Activated CD4-positive, alpha-beta memory T cell treated with anti-CD3 and anti-CD28 coated beads for 36 hours (primary cell): Measurements from ENCODE around the gene ECSCR. TPM values are rescaled to one million over a fixed set of nuclear protein-coding genes. Genes with fewer than 3 reads are reported as not detected.
"Not testable (repeated sequence)": the region's sequence is repeated elsewhere in the genome, so short reads cannot be mapped to it uniquely, and the experiment has no call there.

Experiments
- CTCF ChIA-PET: fragments of 350-600 bp; sonication (Branson Sonifier 250); formaldehyde crosslinking; loops from one replicate; lab custom pipeline; 2021; ENCODE audit warnings: antibody characterized with exemption, inconsistent platforms; lab: Charles Lee
- POLR2A ChIA-PET: fragments of 350-600 bp; sonication (Branson Sonifier 250); formaldehyde crosslinking; loops from one replicate; lab custom pipeline; 2021; ENCODE audit warnings: antibody characterized with exemption; lab: Charles Lee
- DNase-seq: peaks from one replicate; pipeline ENCODE4 v3.0.0-alpha.2; 2020
- H3K27ac Mint-ChIP-seq: one replicate; pipeline ENCODE4 v1.8.0; 2021; ENCODE audit warnings: mixed read lengths
- H3K27me3 Mint-ChIP-seq: one replicate; pipeline ENCODE4 v1.8.0; 2021; ENCODE audit warnings: mixed read lengths
- H3K36me3 Mint-ChIP-seq: one replicate; pipeline ENCODE4 v1.8.0; 2021; ENCODE audit warnings: mixed read lengths
- H3K4me1 Mint-ChIP-seq: one replicate; pipeline ENCODE4 v1.8.0; 2021; ENCODE audit warnings: low read depth, mixed read lengths
- H3K4me3 Mint-ChIP-seq: one replicate; pipeline ENCODE4 v1.8.0; 2021; ENCODE audit warnings: mild to moderate bottlenecking, mixed read lengths
- H3K9me3 Mint-ChIP-seq: one replicate; pipeline ENCODE4 v1.8.0; 2021; ENCODE audit warnings: mixed read lengths
- intact Hi-C: fragments of 100-400 bp; cut with micrococcal nuclease; formaldehyde crosslinking; loops from one replicate; pipeline ENCODE4 v1.15.1; 2023
- total RNA-seq, 2 experiments: library from RNA; stranded (reverse); gene quantifications; one replicate each; pipeline ENCODE4 v1.2.3, GENCODE V29; 2021

The ECSCR gene
- total RNA-seq, 2 experiments from 2014 or later, result 3.7 to 4.2 TPM

DNA sequence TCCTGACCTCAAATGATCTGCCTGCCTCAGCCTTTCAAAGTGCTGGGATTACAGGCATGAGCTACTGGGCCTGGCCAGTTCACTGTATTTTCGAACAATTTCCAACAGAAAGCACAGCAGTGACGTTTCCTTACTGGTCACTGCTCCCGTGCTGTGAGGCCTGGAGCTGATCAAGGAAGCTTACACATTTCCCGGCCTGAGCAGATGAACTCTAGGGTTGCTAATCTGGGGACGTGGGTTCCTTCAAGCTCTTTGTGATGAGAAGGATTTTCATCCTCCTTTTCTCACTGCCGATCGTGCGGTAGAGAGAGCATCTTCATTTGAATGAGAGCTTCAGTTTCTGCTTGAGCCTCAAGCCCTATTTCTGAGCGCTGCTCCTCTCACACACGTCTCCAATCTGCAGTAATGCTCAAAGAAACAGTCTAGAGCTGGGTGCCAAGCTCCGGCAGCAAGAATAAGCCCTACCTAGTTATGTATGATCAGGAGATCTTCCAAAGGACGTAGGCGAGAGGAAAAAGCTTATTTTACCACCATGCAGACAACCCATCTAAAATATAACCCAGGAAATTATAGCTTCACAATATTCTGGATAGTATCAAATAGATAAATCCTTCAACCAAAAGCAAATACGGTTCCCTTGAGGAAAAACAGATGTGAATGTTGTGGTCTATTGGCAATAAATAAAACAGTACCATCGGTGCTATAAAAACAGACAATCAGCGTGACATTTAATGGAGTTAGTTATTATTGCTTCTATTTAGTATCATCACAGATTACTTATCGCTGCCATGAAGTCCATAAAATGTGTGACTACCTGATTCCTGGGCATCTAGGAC lies 51.3 kb downstream of the ECSCR start:
- CTCF ChIA-PET, result interaction anchor here (0.9 to 4.0 kb wide), 7 partner anchors 8 to 222 kb away, joined by 3 to 16 read pairs (median 3); no protein-coding TSS in a partner anchor
- POLR2A ChIA-PET, result no interaction called here
- no peak overlapping the region for H3K27ac Mint-ChIP-seq
- H3K27me3 Mint-ChIP-seq, result no peaks in the 10 kb centered on the region
- H3K9me3 Mint-ChIP-seq, result no peaks in the 10 kb centered on the region
- DNase-seq, result no peak
- H3K4me1 Mint-ChIP-seq, result peaks cover 43% of the 10 kb centered on the region
- H3K36me3 Mint-ChIP-seq, result peaks cover 27% of the 10 kb centered on the region
- intact Hi-C loops, result no loop called here
- no peak overlapping the region for H3K4me3 Mint-ChIP-seq

DNA sequence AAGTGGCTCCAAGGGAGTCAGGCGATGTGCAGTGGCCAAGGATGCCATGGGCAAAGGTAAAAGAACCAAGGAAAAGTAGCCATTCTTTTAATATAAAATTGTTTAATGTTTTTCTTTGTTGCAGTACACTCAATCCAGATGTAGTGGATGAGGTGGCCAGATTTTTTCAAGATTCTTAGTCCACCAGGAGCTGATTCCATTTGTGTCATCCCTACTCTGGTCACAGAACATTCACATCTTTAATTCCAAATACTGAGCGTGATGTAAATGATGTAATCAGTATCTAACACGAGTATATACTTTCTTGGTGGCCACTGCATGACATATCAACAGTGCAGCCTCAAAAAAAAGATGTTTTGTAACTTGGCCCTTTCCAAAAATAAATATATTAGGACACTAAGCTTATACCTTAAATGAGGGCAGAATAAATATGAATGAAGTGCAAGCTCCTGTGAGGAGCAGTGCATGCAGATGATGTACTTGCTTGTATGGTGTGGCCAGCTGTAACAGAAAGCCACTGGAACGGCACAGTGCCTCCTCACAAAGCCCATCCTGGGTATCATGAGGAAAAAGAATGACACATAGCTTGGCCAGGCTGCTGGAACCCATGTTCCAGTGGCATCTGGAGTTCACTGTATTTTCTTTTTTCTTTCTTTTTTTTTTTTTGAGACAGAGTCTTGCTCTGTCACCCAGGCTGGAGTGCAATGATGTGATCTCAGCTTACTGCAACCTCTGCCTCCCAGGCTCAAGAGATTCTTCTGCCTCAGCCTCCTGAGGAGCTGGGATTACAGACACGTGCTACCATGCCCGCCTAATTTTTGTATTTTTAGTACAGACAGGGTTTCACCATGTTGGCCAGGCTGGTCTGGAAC lies 52.2 kb downstream of the ECSCR start:
- CTCF ChIA-PET, result interaction anchor here (0.8 to 4.0 kb wide), 8 partner anchors 7 to 223 kb away, joined by 3 to 16 read pairs (median 3); no protein-coding TSS in a partner anchor
- DNase-seq, result no peak
- no peak overlapping the region for H3K4me3 Mint-ChIP-seq
- intact Hi-C loops, result no loop called here
- H3K27me3 Mint-ChIP-seq, result no peaks in the 10 kb centered on the region
- no peak overlapping the region for H3K27ac Mint-ChIP-seq
- POLR2A ChIA-PET, result no interaction called here
- H3K9me3 Mint-ChIP-seq, result no peaks in the 10 kb centered on the region
- H3K36me3 Mint-ChIP-seq, result peaks cover 26% of the 10 kb centered on the region
- peaks cover 34% of the 10 kb centered on the region for H3K4me1 Mint-ChIP-seq

DNA sequence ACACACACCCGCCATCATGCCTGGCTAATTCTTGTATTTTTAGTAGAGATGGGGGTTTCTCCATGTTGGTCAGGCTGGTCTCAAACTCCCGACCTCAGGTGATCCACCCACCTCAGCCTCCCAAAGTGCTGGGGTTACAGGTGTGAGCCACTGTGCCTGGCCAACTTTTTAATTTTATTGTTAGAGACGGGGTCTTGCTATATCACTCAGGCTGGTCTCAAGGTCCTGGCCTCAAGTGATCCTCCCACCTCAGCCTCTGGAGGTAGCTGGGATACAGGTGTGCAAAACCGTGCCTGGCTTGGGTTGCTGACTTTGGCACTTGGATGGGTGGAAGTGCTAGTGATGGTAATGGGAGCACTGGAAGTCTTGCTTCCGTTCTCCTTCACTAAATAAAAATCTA lies 53.4 kb downstream of the ECSCR start:
- H3K27ac Mint-ChIP-seq, intact Hi-C loops, H3K9me3 Mint-ChIP-seq, H3K27me3 Mint-ChIP-seq, POLR2A ChIA-PET, H3K4me3 Mint-ChIP-seq, DNase-seq: not testable (repeated sequence)
- CTCF ChIA-PET, result interaction anchor here (2.1 to 4.0 kb wide), 2 partner anchors 11 to 13 kb away, joined by 6 to 16 read pairs; no protein-coding TSS in a partner anchor
- Mint-ChIP-seq H3K36me3 (peaks cover 24% of the 10 kb centered on the region), H3K4me1 (peaks cover 29% of the 10 kb centered on the region)

- ChIA-PET POLR2A (no interaction called here), CTCF (interaction anchor here (0.6 to 4.0 kb wide), 2 partner anchors 14 to 35 kb away, joined by 3 to 16 read pairs; no protein-coding TSS in a partner anchor)
- Mint-ChIP-seq H3K4me1 (peaks cover 23% of the 10 kb centered on the region), H3K27me3 (no peaks in the 10 kb centered on the region), H3K9me3 (no peaks in the 10 kb centered on the region), H3K36me3 (peaks cover 16% of the 10 kb centered on the region), H3K4me3 (no peak overlapping the region), H3K27ac (no peak overlapping the region)
- DNase-seq, result no peak
- intact Hi-C loops, result no loop called here
These were observed 54.4 kb downstream of the ECSCR start for GRCh38 chr5:139408191-139408590.

DNA sequence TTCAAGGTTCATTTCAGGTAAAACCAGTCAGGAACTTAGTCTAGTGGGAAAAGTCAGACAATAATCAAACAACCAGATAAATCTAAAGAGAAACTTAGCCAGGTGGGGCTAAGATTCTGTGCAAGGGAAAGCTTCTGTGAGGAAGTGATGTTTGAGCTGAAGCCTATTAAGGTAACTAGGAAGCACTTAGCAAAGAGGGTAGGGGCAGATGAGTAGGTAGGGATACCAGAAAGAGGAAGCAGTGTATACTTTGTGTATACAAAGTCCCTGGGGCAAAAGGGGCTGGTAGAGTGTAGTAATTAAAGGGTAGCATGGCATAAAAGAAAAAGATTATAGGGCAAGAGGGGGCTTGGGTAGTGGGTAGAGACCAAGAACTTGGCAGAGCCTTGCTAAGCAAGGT lies 55.0 kb downstream of the ECSCR start:
- peaks cover 23% of the 10 kb centered on the region for H3K4me1 Mint-ChIP-seq
- ChIA-PET POLR2A (interaction anchor here (1.0 kb wide), 1 partner anchor 107 kb away, joined by 3 read pairs; no protein-coding TSS in a partner anchor), CTCF (interaction anchor here (0.9 to 1.2 kb wide), 2 partner anchors 8 to 15 kb away, joined by 3 read pairs; no protein-coding TSS in a partner anchor)
- intact Hi-C loops, result no loop called here
- H3K4me3 Mint-ChIP-seq, result no peak overlapping the region
- H3K27ac Mint-ChIP-seq, result no peak overlapping the region
- no peak for DNase-seq
- no peaks in the 10 kb centered on the region for H3K27me3 Mint-ChIP-seq
- H3K36me3 Mint-ChIP-seq, result peaks cover 10% of the 10 kb centered on the region
- no peaks in the 10 kb centered on the region for H3K9me3 Mint-ChIP-seq

DNA sequence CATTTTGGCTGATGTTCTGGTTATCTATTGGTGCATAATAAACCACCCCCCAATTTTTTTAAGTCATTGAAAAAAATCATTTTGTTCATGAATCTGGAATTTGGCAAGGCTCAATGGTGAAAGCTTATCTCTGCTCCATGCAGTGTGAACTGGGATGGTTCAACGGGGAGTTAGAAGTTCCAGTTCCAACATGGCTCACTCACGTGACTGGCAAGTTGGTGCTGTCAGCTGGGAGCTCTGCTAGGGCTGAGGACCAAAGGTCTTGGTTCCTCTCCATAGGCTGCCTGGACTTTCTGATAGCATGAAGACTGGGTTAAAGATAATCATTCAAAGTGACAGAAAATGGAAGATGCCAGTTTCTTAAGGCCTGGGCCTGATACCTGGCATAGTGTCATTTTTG lies 55.6 kb downstream of the ECSCR start:
- Mint-ChIP-seq H3K27me3 (no peaks in the 10 kb centered on the region), H3K4me1 (peaks cover 24% of the 10 kb centered on the region), H3K9me3 (no peaks in the 10 kb centered on the region), H3K36me3 (peaks cover 6% of the 10 kb centered on the region), H3K27ac (no peak overlapping the region), H3K4me3 (no peak overlapping the region)
- intact Hi-C loops, result no loop called here
- DNase-seq, result no peak
- POLR2A ChIA-PET, result interaction anchor here (1.0 to 1.2 kb wide), 2 partner anchors 9 to 108 kb away, joined by 3 read pairs; no protein-coding TSS in a partner anchor
- CTCF ChIA-PET, result interaction anchor here (0.6 to 2.3 kb wide), 6 partner anchors 9 to 112 kb away, joined by 3 to 8 read pairs (median 3); no protein-coding TSS in a partner anchor

GRCh38 chr5:139404484-139404840 lies 58.1 kb downstream of the ECSCR start:
- ChIA-PET CTCF (interaction anchor here (0.8 to 4.4 kb wide), 8 partner anchors 9 to 110 kb away, joined by 4 to 37 read pairs (median 8); partner anchors contain the start of genes DNAJC18, MZB1, PAIP2 and PROB1), POLR2A (interaction anchor here (0.8 to 3.1 kb wide), 7 partner anchors 9 to 78 kb away, joined by 3 to 22 read pairs (median 4); partner anchors contain the start of genes DNAJC18, PAIP2, PROB1 and STING1)
- H3K9me3 Mint-ChIP-seq, result no peaks in the 10 kb centered on the region
- H3K36me3 Mint-ChIP-seq, result peaks cover 4% of the 10 kb centered on the region
- intact Hi-C loops, result loop anchor here (1.0 to 5.0 kb wide), 5 partner anchors 10 to 343 kb away; partner anchors contain the start of genes DNAJC18 and UBE2D2
- peak overlapping the region; percentile 99 for H3K27ac Mint-ChIP-seq
- peak overlapping the region; percentile 91 for H3K4me3 Mint-ChIP-seq
- no peaks in the 10 kb centered on the region for H3K27me3 Mint-ChIP-seq
- peaks cover 30% of the 10 kb centered on the region for H3K4me1 Mint-ChIP-seq
- no peak for DNase-seq

DNA sequence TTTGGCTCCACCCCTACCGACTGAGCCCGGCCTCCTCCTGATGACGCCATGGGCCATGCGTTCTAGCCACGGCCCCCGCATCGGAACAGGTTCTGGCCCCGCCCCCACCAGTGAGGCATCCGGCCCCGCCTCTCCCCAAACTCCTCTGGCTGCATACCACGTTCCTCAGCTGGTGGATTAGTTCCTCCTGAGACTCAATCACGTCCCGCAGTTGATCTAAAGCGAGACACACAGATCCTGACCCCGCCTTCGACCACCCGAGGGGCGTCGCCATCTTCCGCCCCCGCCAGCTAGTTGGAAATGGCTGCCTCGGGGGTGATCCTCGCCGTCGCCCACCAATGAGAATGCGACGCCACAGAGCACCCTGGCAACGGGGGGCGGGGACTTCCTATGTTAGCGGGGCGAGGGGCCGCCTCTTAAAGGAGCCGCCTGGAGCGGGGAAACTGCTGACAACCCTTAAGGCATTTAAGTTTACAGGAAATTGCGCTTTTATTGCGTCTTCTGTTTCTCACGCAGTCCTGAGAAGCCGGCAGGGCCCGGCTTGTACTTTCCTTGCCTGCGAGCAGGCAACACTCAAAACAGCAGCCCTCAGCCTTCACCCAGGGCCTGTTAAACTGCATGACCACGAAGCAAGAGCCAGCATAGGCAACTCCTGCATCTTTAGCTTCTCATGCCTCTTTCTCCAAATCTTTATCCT lies 58.6 kb downstream of the ECSCR start, which contains the start of gene SPATA24:
Gene SPATA24 (minus strand): TSS at position 303 of the 697 bp plus-strand sequence. CDS start 29 bp downstream, at position 274.
- Mint-ChIP-seq H3K36me3 (peaks cover 4% of the 10 kb centered on the region), H3K9me3 (no peaks in the 10 kb centered on the region), H3K4me1 (peaks cover 34% of the 10 kb centered on the region), H3K4me3 (peak within 1 kb of the TSS; percentile 91), H3K27me3 (no peaks in the 10 kb centered on the region), H3K27ac (peak within 1 kb of the TSS; percentile 99)
- DNase-seq, result peak; percentile 100
- intact Hi-C loops, result loop anchor here (1.0 to 5.0 kb wide), 5 partner anchors 10 to 343 kb away; partner anchors contain the start of genes DNAJC18 and UBE2D2
- ChIA-PET CTCF (interaction anchor here (0.8 to 4.4 kb wide), 9 partner anchors 10 to 110 kb away, joined by 3 to 37 read pairs (median 7); partner anchors contain the start of genes DNAJC18, MZB1, PAIP2 and PROB1), POLR2A (interaction anchor here (0.7 to 3.1 kb wide), 8 partner anchors 9 to 159 kb away, joined by 3 to 22 read pairs (median 4); partner anchors contain the start of genes DNAJC18, PAIP2, PROB1 and STING1)

- H3K27me3 Mint-ChIP-seq, result no peaks in the 10 kb centered on the region
- intact Hi-C loops, result loop anchor here (5.0 kb wide), 1 partner anchor 344 kb away; no protein-coding TSS in a partner anchor
- H3K36me3 Mint-ChIP-seq, result peaks cover 4% of the 10 kb centered on the region
- CTCF ChIA-PET, result interaction anchor here (0.8 to 4.4 kb wide), 10 partner anchors 8 to 111 kb away, joined by 3 to 37 read pairs (median 7); partner anchors contain the start of genes DNAJC18, MZB1, PAIP2 and PROB1
- H3K27ac Mint-ChIP-seq, result peak overlapping the region; percentile 99
- H3K9me3 Mint-ChIP-seq, result no peaks in the 10 kb centered on the region
- POLR2A ChIA-PET, result interaction anchor here (0.7 to 3.1 kb wide), 7 partner anchors 8 to 160 kb away, joined by 3 to 22 read pairs (median 4); partner anchors contain the start of genes DNAJC18, PAIP2, PROB1 and STING1
- peak overlapping the region; percentile 91 for H3K4me3 Mint-ChIP-seq
- no peak for DNase-seq
- peaks cover 34% of the 10 kb centered on the region for H3K4me1 Mint-ChIP-seq
These were observed 59.1 kb downstream of the ECSCR start for GRCh38 chr5:139403418-139403786.

DNA sequence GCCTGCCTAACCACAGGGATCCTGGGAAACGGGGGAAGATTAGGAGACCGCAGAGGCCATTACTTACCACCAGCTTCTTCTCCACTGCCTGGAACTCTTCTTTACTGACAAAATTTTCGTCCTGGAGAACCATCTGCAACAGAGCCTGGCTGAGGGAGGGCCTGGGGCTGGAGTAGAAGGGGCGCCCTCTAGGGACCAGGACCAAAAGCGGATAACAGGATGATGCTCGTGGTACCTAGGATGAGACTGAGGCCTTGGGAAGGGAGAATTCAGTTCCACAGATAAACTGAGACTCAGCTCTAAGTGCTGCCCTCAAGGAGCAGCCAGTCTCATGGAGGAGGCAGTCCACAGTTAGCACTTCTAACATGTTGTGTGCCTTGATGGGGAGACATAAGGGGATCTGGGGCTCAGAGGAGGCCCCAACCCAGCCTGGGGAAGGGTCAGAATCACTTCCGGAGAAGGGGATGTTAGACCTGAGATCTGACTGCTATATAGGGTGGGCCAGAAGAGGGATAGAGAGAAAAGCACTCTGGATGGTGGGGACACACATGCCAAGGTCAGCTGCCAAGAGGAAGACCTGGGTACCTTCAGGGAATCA lies 59.9 kb downstream of the ECSCR start:
- peaks cover 34% of the 10 kb centered on the region for H3K4me1 Mint-ChIP-seq
- H3K36me3 Mint-ChIP-seq, result peaks cover 2% of the 10 kb centered on the region
- ChIA-PET POLR2A (interaction anchor here (2.7 to 3.1 kb wide), 2 partner anchors 10 to 12 kb away, joined by 16 to 22 read pairs; no protein-coding TSS in a partner anchor), CTCF (interaction anchor here (0.7 to 4.4 kb wide), 12 partner anchors 8 to 578 kb away, joined by 3 to 37 read pairs (median 6); partner anchors contain the start of genes DNAJC18, MZB1, PAIP2 and PROB1)
- no peaks in the 10 kb centered on the region for H3K9me3 Mint-ChIP-seq
- peak overlapping the region; percentile 99 for H3K27ac Mint-ChIP-seq
- peak overlapping the region; percentile 91 for H3K4me3 Mint-ChIP-seq
- peak; percentile 55 for DNase-seq
- intact Hi-C loops, result loop anchor here (5.0 kb wide), 1 partner anchor 345 kb away; no protein-coding TSS in a partner anchor
- H3K27me3 Mint-ChIP-seq, result no peaks in the 10 kb centered on the region
